ENCODE results near the gene KLHL2.

The KLHL2 gene

GRCh38 chr4:165293927-165294649, 86.7 kb downstream of the KLHL2 start:
- no peak for FAIRE-seq

- no peak for FAIRE-seq
Observed at GRCh38 chr4:165294907-165295306, 87.5 kb downstream of the KLHL2 start.

GRCh38 chr4:165297626-165298025, 90.3 kb downstream of the KLHL2 start:
- FAIRE-seq: no peak

GRCh38 chr4:165299399-165300060, 92.2 kb downstream of the KLHL2 start:
- FAIRE-seq: no peak

GRCh38 chr4:165301833-165302232, 94.5 kb downstream of the KLHL2 start:
- FAIRE-seq: peak; percentile 51

GRCh38 chr4:165302658-165303057, 95.3 kb downstream of the KLHL2 start:
- no peak for FAIRE-seq

- FAIRE-seq: no peak
Observed at GRCh38 chr4:165308166-165308565, 100.8 kb downstream of the KLHL2 start.

- FAIRE-seq: no peak
Observed at GRCh38 chr4:165308606-165309005, 101.2 kb downstream of the KLHL2 start.

GRCh38 chr4:165309456-165309855, 102.1 kb downstream of the KLHL2 start:
- no peak for FAIRE-seq

GRCh38 chr4:165312506-165312905, 105.1 kb downstream of the KLHL2 start:
- FAIRE-seq: no peak

- FAIRE-seq: no peak
Observed at GRCh38 chr4:165319030-165319429, 111.7 kb downstream of the KLHL2 start.

GRCh38 chr4:165319509-165319908, 112.1 kb downstream of the KLHL2 start:
- FAIRE-seq: no peak

- FAIRE-seq: no peak
Observed at GRCh38 chr4:165324236-165324917, 117.0 kb downstream of the KLHL2 start.

- FAIRE-seq: no peak
Observed at GRCh38 chr4:165324918-165325304, 117.5 kb downstream of the KLHL2 start.

GRCh38 chr4:165325732-165326512, 118.6 kb downstream of the KLHL2 start:
- FAIRE-seq: no peak

- no peak for FAIRE-seq
Observed at GRCh38 chr4:165326831-165327210, 119.5 kb downstream of the KLHL2 start.

- FAIRE-seq: peak; percentile 5
Observed at GRCh38 chr4:165327211-165328100, 120.1 kb downstream of the KLHL2 start, which contains the start of gene MSMO1. Gene MSMO1 (plus strand): TSS chr4:165327669. CDS start chr4:165333371, 5,702 bp downstream.

- no peak for FAIRE-seq
Observed at GRCh38 chr4:165328101-165328425, 120.7 kb downstream of the KLHL2 start.

GRCh38 chr4:165328708-165329107, 121.3 kb downstream of the KLHL2 start:
- no peak for FAIRE-seq

GRCh38 chr4:165330071-165330470, 122.7 kb downstream of the KLHL2 start:
- no peak for FAIRE-seq

- no peak for FAIRE-seq
Observed at GRCh38 chr4:165330666-165331065, 123.3 kb downstream of the KLHL2 start.

GRCh38 chr4:165331359-165331758, 124.0 kb downstream of the KLHL2 start:
- FAIRE-seq: no peak

All from colon (tissue), 2 donors.